GM18502 (cell line): ENCODE data around the gene PIP5K1B.

ENCODE experiments used
- ATAC-seq: cut with Tn5 transposase; IDR thresholded peaks from one replicate; pipeline ENCODE4 v1.9.1; 2021; ENCODE audit warnings: mild to moderate bottlenecking; ENCODE audit not compliant: unreplicated experiment, poor library complexity

The PIP5K1B gene

GRCh38 chr9:68843239-68843638 lies 138.2 kb downstream of the PIP5K1B start:
- no peak for ATAC-seq

GRCh38 chr9:68844157-68844556 lies 139.1 kb downstream of the PIP5K1B start:
- ATAC-seq = no peak

GRCh38 chr9:68844631-68845612 lies 139.9 kb downstream of the PIP5K1B start:
- peak; percentile 69 for ATAC-seq

- ATAC-seq = peak; percentile 45
These were observed 142.7 kb downstream of the PIP5K1B start for GRCh38 chr9:68847765-68848164.

- ATAC-seq = no peak
These were observed 146.6 kb downstream of the PIP5K1B start for GRCh38 chr9:68851657-68852056.

- no peak for ATAC-seq
These were observed 147.9 kb downstream of the PIP5K1B start for GRCh38 chr9:68852941-68853340.

- no peak for ATAC-seq
These were observed 154.3 kb downstream of the PIP5K1B start for GRCh38 chr9:68859347-68859746.

- ATAC-seq = no peak
These were observed 155.4 kb downstream of the PIP5K1B start for GRCh38 chr9:68860419-68860818.

- no peak for ATAC-seq
These were observed 156.4 kb downstream of the PIP5K1B start for GRCh38 chr9:68861436-68861835.

- ATAC-seq = no peak
These were observed 162.0 kb downstream of the PIP5K1B start for GRCh38 chr9:68867066-68867465.

GRCh38 chr9:68869022-68869421 lies 164.0 kb downstream of the PIP5K1B start:
- no peak for ATAC-seq

GRCh38 chr9:68870086-68870485 lies 165.0 kb downstream of the PIP5K1B start:
- ATAC-seq = no peak

GRCh38 chr9:68871236-68871635 lies 166.2 kb downstream of the PIP5K1B start:
- no peak for ATAC-seq

GRCh38 chr9:68872026-68872501 lies 167.0 kb downstream of the PIP5K1B start:
- no peak for ATAC-seq

GRCh38 chr9:68873179-68873578 lies 168.1 kb downstream of the PIP5K1B start:
- ATAC-seq = no peak

- ATAC-seq = no peak
These were observed 171.2 kb downstream of the PIP5K1B start for GRCh38 chr9:68876273-68876672.

- ATAC-seq = no peak
These were observed 171.6 kb downstream of the PIP5K1B start for GRCh38 chr9:68876681-68877080.

GRCh38 chr9:68877219-68877618 lies 172.2 kb downstream of the PIP5K1B start:
- ATAC-seq = no peak

GRCh38 chr9:68878450-68878849 lies 173.4 kb downstream of the PIP5K1B start:
- no peak for ATAC-seq

- no peak for ATAC-seq
These were observed 178.2 kb downstream of the PIP5K1B start for GRCh38 chr9:68883224-68883623.

GRCh38 chr9:68887232-68887631 lies 182.2 kb downstream of the PIP5K1B start:
- ATAC-seq = no peak

GRCh38 chr9:68894502-68894901 lies 189.5 kb downstream of the PIP5K1B start:
- ATAC-seq = no peak
